Measurements from ENCODE around the gene SLC6A3. TPM values are rescaled to one million over a fixed set of nuclear protein-coding genes. Genes with fewer than 3 reads are reported as not detected.
"Not testable (repeated sequence)": the region's sequence is repeated elsewhere in the genome, so short reads cannot be mapped to it uniquely, and the experiment has no call there.

Gene SLC6A3
- polyA plus RNA-seq, 3 donors from 2014 or later = not detected

- DNase-seq = no peak
- no peaks in the 10 kb centered on the region for H3K9me3 Mint-ChIP-seq
- peaks cover 37 to 51% of the 10 kb centered on the region in 2 donors for H3K4me1 Mint-ChIP-seq
- no peaks in the 10 kb centered on the region for H3K36me3 Mint-ChIP-seq
- H3K4me3 Mint-ChIP-seq = no peak overlapping the region
- no peak overlapping the region for H3K27ac Mint-ChIP-seq
- peaks cover 8 to 21% (median 11%) of the 10 kb centered on the region in 3 donors for H3K27me3 Mint-ChIP-seq (ENCODE audit: low read depth in 3 of 3)
Observed at GRCh38 chr5:1383344-1383743, 61.9 kb downstream of the SLC6A3 start.

GRCh38 chr5:1382248-1382700, 63.0 kb downstream of the SLC6A3 start:
- Mint-ChIP-seq H3K27ac (no peak overlapping the region), H3K36me3 (no peaks in the 10 kb centered on the region), H3K4me3 (no peak overlapping the region), H3K4me1 (peaks cover 37 to 46% of the 10 kb centered on the region in 2 donors), H3K27me3 (ENCODE audit: low read depth in 3 of 3) (peaks cover 8 to 17% (median 11%) of the 10 kb centered on the region in 3 donors), H3K9me3 (no peaks in the 10 kb centered on the region)
- no peak for DNase-seq

- Mint-ChIP-seq H3K9me3 (no peaks in the 10 kb centered on the region), H3K27ac (peak overlapping the region in 3 of 6 donors; percentile 27 to 61 (median 58)), H3K36me3 (no peaks in the 10 kb centered on the region), H3K4me3 (peak overlapping the region in 2 of 5 donors; percentile 24 to 31), H3K27me3 (ENCODE audit: low read depth in 3 of 3) (peaks cover 8 to 14% (median 9%) of the 10 kb centered on the region in 3 donors), H3K4me1 (peaks cover 30 to 40% of the 10 kb centered on the region in 2 donors)
- no peak for DNase-seq
Observed at GRCh38 chr5:1381370-1382247, 63.6 kb downstream of the SLC6A3 start.

GRCh38 chr5:1380910-1381309, 64.3 kb downstream of the SLC6A3 start:
- H3K27ac Mint-ChIP-seq = no peak overlapping the region
- H3K9me3 Mint-ChIP-seq = no peaks in the 10 kb centered on the region
- H3K4me1 Mint-ChIP-seq = peaks cover 29 to 39% of the 10 kb centered on the region in 2 donors
- H3K27me3 Mint-ChIP-seq (ENCODE audit: low read depth in 3 of 3) = peaks cover 4 to 9% (median 5%) of the 10 kb centered on the region in 3 donors
- no peaks in the 10 kb centered on the region for H3K36me3 Mint-ChIP-seq
- no peak for DNase-seq
- peak overlapping the region in 2 of 5 donors; percentile 24 to 29 for H3K4me3 Mint-ChIP-seq

- Mint-ChIP-seq H3K9me3 (no peaks in the 10 kb centered on the region), H3K4me1 (peaks cover 31 to 39% of the 10 kb centered on the region in 2 donors), H3K4me3 (peak overlapping the region; percentile 71 to 84 (median 77)), H3K27ac (peak overlapping the region in 4 of 6 donors; percentile 12 to 82 (median 49)), H3K36me3 (no peaks in the 10 kb centered on the region), H3K27me3 (ENCODE audit: low read depth in 3 of 3) (peaks cover 0 to 9% (median 3%) of the 10 kb centered on the region in 3 donors)
- DNase-seq = peak; percentile 69 to 76 (median 76)
Observed at GRCh38 chr5:1380011-1380817, 65.0 kb downstream of the SLC6A3 start.

GRCh38 chr5:1378866-1379659, 66.2 kb downstream of the SLC6A3 start:
- Mint-ChIP-seq H3K9me3 (no peaks in the 10 kb centered on the region), H3K27ac (peak overlapping the region in 1 of 6 donors; percentile 49), H3K4me3 (no peak overlapping the region), H3K4me1 (peaks cover 41 to 47% of the 10 kb centered on the region in 2 donors), H3K36me3 (no peaks in the 10 kb centered on the region), H3K27me3 (ENCODE audit: low read depth in 3 of 3) (peaks cover 3 to 14% (median 3%) of the 10 kb centered on the region in 3 donors)
- DNase-seq = no peak

- Mint-ChIP-seq H3K4me3 (no peak overlapping the region), H3K27ac (peak overlapping the region in 1 of 6 donors; percentile 49), H3K36me3 (no peaks in the 10 kb centered on the region), H3K9me3 (no peaks in the 10 kb centered on the region), H3K27me3 (ENCODE audit: low read depth in 3 of 3) (peaks cover 7 to 19% (median 7%) of the 10 kb centered on the region in 3 donors), H3K4me1 (peaks cover 50 to 57% of the 10 kb centered on the region in 2 donors)
- no peak for DNase-seq
Observed at GRCh38 chr5:1378096-1378495, 67.1 kb downstream of the SLC6A3 start.

GRCh38 chr5:1376981-1377380, 68.3 kb downstream of the SLC6A3 start:
- no peaks in the 10 kb centered on the region for H3K9me3 Mint-ChIP-seq
- no peaks in the 10 kb centered on the region for H3K36me3 Mint-ChIP-seq
- H3K27ac Mint-ChIP-seq = peak overlapping the region in 1 of 6 donors; percentile 87
- no peak overlapping the region for H3K4me3 Mint-ChIP-seq
- no peak for DNase-seq
- H3K4me1 Mint-ChIP-seq = peaks cover 54 to 66% of the 10 kb centered on the region in 2 donors
- peaks cover 10 to 19% (median 10%) of the 10 kb centered on the region in 3 donors for H3K27me3 Mint-ChIP-seq (ENCODE audit: low read depth in 3 of 3)

GRCh38 chr5:1375871-1376810, 69.1 kb downstream of the SLC6A3 start:
- Mint-ChIP-seq H3K36me3 (no peaks in the 10 kb centered on the region), H3K4me1 (peaks cover 49 to 60% of the 10 kb centered on the region in 2 donors), H3K27me3 (ENCODE audit: low read depth in 3 of 3) (peaks cover 10 to 17% (median 10%) of the 10 kb centered on the region in 3 donors), H3K9me3 (no peaks in the 10 kb centered on the region), H3K27ac (peak overlapping the region in 5 of 6 donors; percentile 18 to 87 (median 62)), H3K4me3 (peak overlapping the region; percentile 15 to 71 (median 47))
- peak; percentile 22 to 32 (median 27) for DNase-seq

GRCh38 chr5:1374679-1375055, 70.6 kb downstream of the SLC6A3 start:
- Mint-ChIP-seq H3K36me3 (no peaks in the 10 kb centered on the region), H3K27me3 (ENCODE audit: low read depth in 3 of 3) (peaks cover 7 to 12% (median 10%) of the 10 kb centered on the region in 3 donors), H3K27ac (peak overlapping the region; percentile 74 to 91 (median 86)), H3K9me3 (no peaks in the 10 kb centered on the region), H3K4me3 (peak overlapping the region; percentile 22 to 70 (median 52)), H3K4me1 (peaks cover 38 to 45% of the 10 kb centered on the region in 2 donors)
- no peak for DNase-seq

GRCh38 chr5:1374030-1374678, 71.1 kb downstream of the SLC6A3 start:
- H3K36me3 Mint-ChIP-seq = no peaks in the 10 kb centered on the region
- H3K27me3 Mint-ChIP-seq (ENCODE audit: low read depth in 3 of 3) = peaks cover 7 to 10% (median 10%) of the 10 kb centered on the region in 3 donors
- peak; percentile 73 to 80 (median 79) for DNase-seq
- H3K27ac Mint-ChIP-seq = peak overlapping the region; percentile 74 to 91 (median 86)
- H3K4me3 Mint-ChIP-seq = peak overlapping the region; percentile 22 to 70 (median 52)
- H3K4me1 Mint-ChIP-seq = peaks cover 38 to 44% of the 10 kb centered on the region in 2 donors
- H3K9me3 Mint-ChIP-seq = no peaks in the 10 kb centered on the region

GRCh38 chr5:1371972-1372342, 73.3 kb downstream of the SLC6A3 start:
- peaks cover 7 to 12% (median 10%) of the 10 kb centered on the region in 3 donors for H3K27me3 Mint-ChIP-seq (ENCODE audit: low read depth in 3 of 3)
- H3K9me3 Mint-ChIP-seq, H3K36me3 Mint-ChIP-seq, H3K4me3 Mint-ChIP-seq, DNase-seq: not testable (repeated sequence)
- H3K27ac Mint-ChIP-seq = peak overlapping the region in 1 of 6 donors; percentile 11
- peaks cover 37 to 44% of the 10 kb centered on the region in 2 donors for H3K4me1 Mint-ChIP-seq
